Peyer's patch (tissue), 4 donors: ENCODE measurements around the gene ITPR1. TPM values are rescaled to one million over a fixed set of nuclear protein-coding genes. Genes with fewer than 3 reads are reported as not detected.

Experiments used
- DNase-seq, 3 donors: peaks; one replicate each; pipeline ENCODE4 v3.0.0-alpha.2; 2017 to 2019
- H3K27ac ChIP-seq, 4 donors: fragments of 200-600 bp; sonication (generic); one replicate each; pipeline ENCODE4 v1.5.1; 2016 to 2019
- H3K27me3 ChIP-seq, 2 donors: fragments of 200-600 bp; sonication (generic); one replicate each; pipeline ENCODE4 v1.5.1; 2019
- H3K36me3 ChIP-seq, 3 donors: fragments of 200-600 bp; sonication (generic); one replicate each; pipeline ENCODE4 v1.5.1; 2016 to 2019
- H3K4me1 ChIP-seq, 4 donors: fragments of 200-600 bp; sonication (generic); one replicate each; pipeline ENCODE4 v1.5.1; 2016 to 2019
- H3K4me3 ChIP-seq, 4 donors: fragments of 200-600 bp; sonication (generic); 1 replicate in 3 of 4; 2 replicates in 1 of 4; pipeline ENCODE4 v1.5.1; 2016 to 2019; ENCODE audit warnings: mild to moderate bottlenecking in 1 of 4
- H3K9me3 ChIP-seq, 4 donors: fragments of 200-600 bp; sonication (generic); one replicate each; pipeline ENCODE4 v1.5.1; 2016 to 2019; ENCODE audit warnings: mild to moderate bottlenecking in 1 of 4
- CTCF ChIP-seq, 6 experiments: fragments of 450-650 bp in 4 of 6; fragments of 200-600 bp in 2 of 6; sonication (generic) in 1 of 6; IDR thresholded peaks; one replicate each; pipeline ENCODE4 v1.5.1; 2017 to 2019; ENCODE audit warnings: antibody characterized with exemption in 6 of 6, mild to moderate bottlenecking in 3 of 6, moderate library complexity in 1 of 6
- POLR2A ChIP-seq, 2 donors: fragments of 450-650 bp; IDR thresholded peaks; one replicate each; pipeline ENCODE4 v1.5.1; 2017; ENCODE audit warnings: antibody characterized with exemption in 2 of 2, mild to moderate bottlenecking in 2 of 2, moderate library complexity in 2 of 2
- total RNA-seq, 4 donors: library from RNA; depleted of rRNA; stranded (reverse); fragments of >200 nt; gene quantifications; one replicate each; pipeline ENCODE4 v1.1.0, GENCODE V29; 2016

ITPR1 gene
- total RNA-seq, 4 donors from 2014 or later: 13.3 to 142 (median 22.7) TPM

- peaks cover 0 to 4% (median 0%) of the 10 kb centered on the region in 4 donors for H3K4me1 ChIP-seq
- no peak for TF ChIP-seq POLR2A (IDR thresholded peaks at IDR 0.05)
- no peak for TF ChIP-seq CTCF (IDR thresholded peaks at IDR 0.05)
- DNase-seq: no peak
- peak overlapping the region in 2 of 4 donors; percentile 14 to 71 for H3K27ac ChIP-seq
- no peak overlapping the region for H3K4me3 ChIP-seq
- H3K27me3 ChIP-seq: no peaks in the 10 kb centered on the region
- no peaks in the 10 kb centered on the region for H3K36me3 ChIP-seq
- no peaks in the 10 kb centered on the region for H3K9me3 ChIP-seq
Measured at GRCh38 chr3:4580346-4581123, 87.4 kb downstream of the ITPR1 start.

- Histone ChIP-seq H3K4me3 (no peak overlapping the region), H3K4me1 (peaks cover 0 to 4% (median 0%) of the 10 kb centered on the region in 4 donors), H3K36me3 (no peaks in the 10 kb centered on the region), H3K27me3 (no peaks in the 10 kb centered on the region), H3K27ac (peak overlapping the region in 2 of 4 donors; percentile 14 to 71), H3K9me3 (no peaks in the 10 kb centered on the region)
- TF ChIP-seq POLR2A (IDR thresholded peaks at IDR 0.05) (no peak), CTCF (IDR thresholded peaks at IDR 0.05) (no peak)
- DNase-seq: no peak
Measured at GRCh38 chr3:4581124-4581424, 87.9 kb downstream of the ITPR1 start.

- no peaks in the 10 kb centered on the region for H3K9me3 ChIP-seq
- no peaks in the 10 kb centered on the region for H3K36me3 ChIP-seq
- H3K4me3 ChIP-seq: no peak overlapping the region
- no peak for DNase-seq
- TF ChIP-seq POLR2A (IDR thresholded peaks at IDR 0.05) (no peak), CTCF (IDR thresholded peaks at IDR 0.05) (no peak)
- H3K27ac ChIP-seq: peak overlapping the region in 2 of 4 donors; percentile 14 to 71
- no peaks in the 10 kb centered on the region for H3K27me3 ChIP-seq
- peaks cover 0 to 4% (median 0%) of the 10 kb centered on the region in 4 donors for H3K4me1 ChIP-seq
Measured at GRCh38 chr3:4581498-4581897, 88.3 kb downstream of the ITPR1 start.

GRCh38 chr3:4581920-4582611, 88.9 kb downstream of the ITPR1 start:
- Histone ChIP-seq H3K4me1 (peaks cover 0 to 4% (median 0%) of the 10 kb centered on the region in 4 donors), H3K9me3 (no peaks in the 10 kb centered on the region), H3K27me3 (no peaks in the 10 kb centered on the region), H3K4me3 (no peak overlapping the region), H3K27ac (peak overlapping the region in 2 of 4 donors; percentile 53 to 71), H3K36me3 (no peaks in the 10 kb centered on the region)
- TF ChIP-seq POLR2A (IDR thresholded peaks at IDR 0.05) (no peak), CTCF (IDR thresholded peaks at IDR 0.05) (no peak)
- no peak for DNase-seq

- TF ChIP-seq POLR2A (IDR thresholded peaks at IDR 0.05) (no peak), CTCF (IDR thresholded peaks at IDR 0.05) (no peak)
- no peaks in the 10 kb centered on the region for H3K9me3 ChIP-seq
- H3K36me3 ChIP-seq: no peaks in the 10 kb centered on the region
- no peak for DNase-seq
- peaks cover 0 to 9% (median 0%) of the 10 kb centered on the region in 4 donors for H3K4me1 ChIP-seq
- no peaks in the 10 kb centered on the region for H3K27me3 ChIP-seq
- H3K4me3 ChIP-seq: no peak overlapping the region
- peak overlapping the region; percentile 35 to 71 (median 50) for H3K27ac ChIP-seq
Measured at GRCh38 chr3:4582624-4583023, 89.5 kb downstream of the ITPR1 start.
